Esophagus squamous epithelium (tissue), 5 donors: Measurements from ENCODE around the gene COPS7A. TPM values are rescaled to one million over a fixed set of nuclear protein-coding genes. Genes with fewer than 3 reads are reported as not detected.

Source experiments
- DNase-seq: peaks from one replicate; lab custom pipeline; 2025; lab: John Stamatoyannopoulos, UW
- H3K27ac ChIP-seq, 4 donors: fragments of 200-600 bp; sonication (generic); one replicate each; pipeline ENCODE4 v1.5.1; 2016 to 2019; ENCODE audit warnings: mild to moderate bottlenecking in 1 of 4
- H3K27me3 ChIP-seq, 4 donors: fragments of 200-600 bp; sonication (generic); 1 replicate in 3 of 4; 2 replicates in 1 of 4; pipeline versions ENCODE4 v1.5.1 to v1.6.0; 2017 to 2021; ENCODE audit warnings: antibody characterized with exemption in 1 of 4
- H3K36me3 ChIP-seq, 3 donors: fragments of 200-600 bp; sonication (generic); one replicate each; pipeline ENCODE4 v1.5.1; 2016 to 2019
- H3K4me1 ChIP-seq, 3 donors: fragments of 200-600 bp; sonication (generic); one replicate each; pipeline ENCODE4 v1.5.1; 2017 to 2019
- H3K4me3 ChIP-seq, 4 donors: fragments of 200-600 bp; sonication (generic); 1 replicate in 3 of 4; 2 replicates in 1 of 4; pipeline ENCODE4 v1.5.1; 2016 to 2019; ENCODE audit warnings: mild to moderate bottlenecking in 2 of 4, moderate library complexity in 1 of 4
- H3K9me3 ChIP-seq, 3 donors: fragments of 200-600 bp; sonication (generic); one replicate each; pipeline ENCODE4 v1.5.1; 2016 to 2019
- POLR2A ChIP-seq, 4 donors: fragments of 450-650 bp; IDR thresholded peaks; one replicate each; pipeline ENCODE4 v1.6.1; 2017; ENCODE audit warnings: antibody characterized with exemption in 4 of 4, mild to moderate bottlenecking in 4 of 4, moderate library complexity in 3 of 4
- WGBS, 2 donors: methylation state at CpG; one replicate each; pipeline ENCODE4 v1.1.5; 2018; 5-methylcytosine and 5-hydroxymethylcytosine counted together
- intact Hi-C: fragments of 100-400 bp; cut with DNase I; formaldehyde crosslinking; loops from one replicate; pipeline ENCODE4 v1.15.0; 2022
- total RNA-seq, 4 donors: library from RNA; depleted of rRNA; stranded (reverse); fragments of >200 nt; gene quantifications; one replicate each; pipeline ENCODE4 v1.1.0, GENCODE V29; 2016
- TF ChIP-seq, protein P1 (sequence below), 6 experiments: fragments of 450-650 bp in 4 of 6; fragments of 200-600 bp in 2 of 6; sonication (generic) in 2 of 6; IDR thresholded peaks; one replicate each; pipeline ENCODE4 v1.5.1; 2016 to 2019; ENCODE audit warnings: antibody characterized with exemption in 6 of 6, mild to moderate bottlenecking in 4 of 6, moderate library complexity in 4 of 6
- donor health status: DM: yes; HTN: yes; CAD: no.

COPS7A gene
- total RNA-seq, 4 donors from 2014 or later = 39.6 to 57.5 (median 49.1) TPM

- intact Hi-C loops = no loop called here
- peaks cover 7 to 62% (median 25%) of the 10 kb centered on the region in 3 donors for H3K4me1 ChIP-seq
Observed at GRCh38 chr12:6688999-6689882, 34.6 kb upstream of the COPS7A start, which contains the start of gene ZNF384. TSS of gene ZNF384 (minus strand) at chr12:6689375. CDS start at chr12:6679520, 9,855 bp downstream.

DNA sequence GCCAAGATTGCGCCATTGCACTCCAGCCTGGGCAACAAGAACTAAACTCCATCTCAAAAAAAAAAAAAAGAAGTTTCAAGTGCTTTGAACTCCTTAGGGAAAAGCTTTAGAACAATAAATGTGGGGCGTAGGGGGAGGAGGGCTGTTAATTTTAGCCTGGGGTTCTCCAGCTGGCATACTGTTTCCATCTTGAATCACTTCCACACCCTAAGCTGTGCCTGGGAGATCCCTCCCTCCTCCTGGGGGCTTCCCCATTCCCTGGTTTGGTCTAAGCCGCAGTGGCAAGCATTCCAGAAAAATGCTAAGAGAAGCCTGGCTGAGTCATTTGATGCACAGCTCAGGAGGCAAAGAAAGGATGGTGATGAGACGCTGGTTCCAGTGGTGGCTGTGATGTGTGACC is 32.4 kb upstream of the COPS7A start:
- H3K4me3 ChIP-seq = no peak overlapping the region
- peaks cover 7 to 41% (median 25%) of the 10 kb centered on the region in 3 donors for H3K4me1 ChIP-seq
- no peak for DNase-seq
- H3K27ac ChIP-seq = no peak overlapping the region
- intact Hi-C loops = no loop called here
- no peak for TF ChIP-seq POLR2A (IDR thresholded peaks at IDR 0.05)
- TF ChIP-seq, protein P1, sequence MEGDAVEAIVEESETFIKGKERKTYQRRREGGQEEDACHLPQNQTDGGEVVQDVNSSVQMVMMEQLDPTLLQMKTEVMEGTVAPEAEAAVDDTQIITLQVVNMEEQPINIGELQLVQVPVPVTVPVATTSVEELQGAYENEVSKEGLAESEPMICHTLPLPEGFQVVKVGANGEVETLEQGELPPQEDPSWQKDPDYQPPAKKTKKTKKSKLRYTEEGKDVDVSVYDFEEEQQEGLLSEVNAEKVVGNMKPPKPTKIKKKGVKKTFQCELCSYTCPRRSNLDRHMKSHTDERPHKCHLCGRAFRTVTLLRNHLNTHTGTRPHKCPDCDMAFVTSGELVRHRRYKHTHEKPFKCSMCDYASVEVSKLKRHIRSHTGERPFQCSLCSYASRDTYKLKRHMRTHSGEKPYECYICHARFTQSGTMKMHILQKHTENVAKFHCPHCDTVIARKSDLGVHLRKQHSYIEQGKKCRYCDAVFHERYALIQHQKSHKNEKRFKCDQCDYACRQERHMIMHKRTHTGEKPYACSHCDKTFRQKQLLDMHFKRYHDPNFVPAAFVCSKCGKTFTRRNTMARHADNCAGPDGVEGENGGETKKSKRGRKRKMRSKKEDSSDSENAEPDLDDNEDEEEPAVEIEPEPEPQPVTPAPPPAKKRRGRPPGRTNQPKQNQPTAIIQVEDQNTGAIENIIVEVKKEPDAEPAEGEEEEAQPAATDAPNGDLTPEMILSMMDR (IDR thresholded peaks at IDR 0.05) = no peak
- no peaks in the 10 kb centered on the region for H3K9me3 ChIP-seq
- WGBS, 2 donors = 43 to 60% methylated on average over 4 of the region's 4 CpGs
- H3K27me3 ChIP-seq = peaks cover 0 to 22% (median 0%) of the 10 kb centered on the region in 4 donors
- peaks cover 0 to 4% (median 0%) of the 10 kb centered on the region in 3 donors for H3K36me3 ChIP-seq

More at GRCh38 chr12:6688999-6689882, 34.6 kb upstream of the COPS7A start, which contains the start of gene ZNF384:
- peaks cover 0 to 4% (median 0%) of the 10 kb centered on the region in 4 donors for H3K27me3 ChIP-seq
- peak; percentile 93 for DNase-seq
- H3K4me3 ChIP-seq = peak within 1 kb of the TSS; percentile 84 to 93 (median 86)
- peak within 1 kb of the TSS; percentile 94 to 99 (median 98) for H3K27ac ChIP-seq
- H3K9me3 ChIP-seq = no peaks in the 10 kb centered on the region
- TF ChIP-seq, protein P1 (IDR thresholded peaks at IDR 0.05) = peak in 3 of 6 experiments; percentile 23 to 53 (median 48)
- TF ChIP-seq POLR2A (IDR thresholded peaks at IDR 0.05) = peak in 1 of 4 donors; percentile 52
- 0% methylated on average over 19 to 24 of the region's 72 CpGs for WGBS, 2 donors
- peaks cover 0 to 24% (median 0%) of the 10 kb centered on the region in 3 donors for H3K36me3 ChIP-seq

DNA sequence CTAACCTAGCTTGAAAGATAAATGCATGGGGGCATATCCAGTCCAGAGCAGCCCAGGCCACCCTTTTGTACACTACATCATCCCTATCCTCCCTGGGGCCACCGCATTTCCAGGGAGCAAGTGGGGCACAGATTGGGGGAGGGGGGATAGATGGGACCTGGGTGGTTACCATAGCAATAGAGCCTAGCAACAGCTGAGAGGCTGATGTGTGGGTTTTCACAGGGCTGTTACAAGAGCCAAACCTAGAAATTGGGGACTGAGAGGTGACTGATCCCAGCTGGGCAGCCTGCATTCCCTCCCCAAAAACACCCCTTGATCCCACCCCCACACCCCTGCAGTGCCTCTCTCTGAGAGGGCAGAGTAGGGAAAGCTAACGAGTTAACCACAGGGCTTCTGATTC is 31.0 kb upstream of the COPS7A start:
- Histone ChIP-seq H3K4me3 (no peak overlapping the region), H3K4me1 (peaks cover 7 to 27% (median 11%) of the 10 kb centered on the region in 3 donors), H3K36me3 (no peaks in the 10 kb centered on the region), H3K27ac (no peak overlapping the region), H3K27me3 (peaks cover 0 to 37% (median under 1%) of the 10 kb centered on the region in 4 donors), H3K9me3 (no peaks in the 10 kb centered on the region)
- no peak for TF ChIP-seq POLR2A (IDR thresholded peaks at IDR 0.05)
- TF ChIP-seq, protein P1 (IDR thresholded peaks at IDR 0.05) = no peak
- WGBS, 2 donors = 67 to 80% methylated on average over 1 of the region's 2 CpGs
- no peak for DNase-seq
- intact Hi-C loops = no loop called here

DNA sequence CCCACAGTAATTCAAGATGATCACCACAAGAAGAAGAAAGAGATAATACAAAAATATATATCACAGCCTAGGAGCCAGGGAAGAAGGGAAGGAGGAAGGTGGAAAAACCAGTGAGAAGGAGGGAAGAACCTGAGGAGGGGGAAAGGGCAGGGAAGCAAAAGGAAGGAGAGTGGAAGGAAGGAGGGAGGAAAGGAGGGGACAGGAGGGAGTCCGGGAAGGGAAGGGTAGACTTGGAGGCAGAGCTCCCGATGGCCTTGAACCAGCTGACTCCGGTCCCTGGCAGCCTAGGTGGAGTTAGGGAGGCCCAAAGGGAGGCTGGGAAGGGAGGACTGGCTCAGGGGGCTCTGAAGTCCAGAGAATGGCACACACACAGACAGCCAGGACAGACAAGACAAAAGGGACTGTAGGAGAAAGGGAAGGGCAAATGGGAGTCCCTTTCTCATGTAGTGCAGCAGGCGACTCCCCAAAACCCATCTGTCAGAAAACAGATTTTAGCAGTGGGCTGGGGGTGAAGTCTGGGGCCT is 30.0 kb upstream of the COPS7A start:
- no peaks in the 10 kb centered on the region for H3K36me3 ChIP-seq
- no peak overlapping the region for H3K27ac ChIP-seq
- no peak for TF ChIP-seq POLR2A (IDR thresholded peaks at IDR 0.05)
- TF ChIP-seq, protein P1 (IDR thresholded peaks at IDR 0.05) = no peak
- no peaks in the 10 kb centered on the region for H3K9me3 ChIP-seq
- peaks cover 0 to 47% (median 5%) of the 10 kb centered on the region in 4 donors for H3K27me3 ChIP-seq
- intact Hi-C loops = no loop called here
- no peak overlapping the region for H3K4me3 ChIP-seq
- H3K4me1 ChIP-seq = peaks cover 0 to 18% (median 6%) of the 10 kb centered on the region in 3 donors
- WGBS, 2 donors = 64 to 66% methylated on average over 4 of the region's 4 CpGs
- no peak for DNase-seq
